ENCODE results near the gene MGA.

DNA sequence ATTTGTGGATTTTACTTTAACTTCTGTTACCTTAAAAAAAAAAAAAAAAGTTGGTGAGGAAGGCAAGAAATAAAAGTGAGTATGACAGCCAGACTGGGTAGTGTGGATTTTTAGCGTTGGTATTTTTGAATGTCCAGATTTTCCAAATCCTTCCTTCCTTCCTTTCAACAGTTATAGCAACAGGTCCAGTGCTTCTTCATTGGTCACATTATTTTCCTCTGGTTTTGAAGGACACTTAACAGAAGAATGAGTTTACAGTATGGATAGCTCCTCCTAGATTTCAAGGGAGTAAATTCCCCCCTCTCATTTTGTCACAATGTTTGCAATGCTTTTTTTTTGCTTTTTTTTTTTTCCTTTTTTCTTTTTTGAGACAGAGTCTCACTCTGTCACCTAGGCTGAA is 120.5 kb downstream of the MGA start:
- no peak for TF ChIP-seq EZH2 (IDR thresholded peaks at IDR 0.05; ENCODE audit: low read depth)
- no peak for TF ChIP-seq CTCF (conservative IDR thresholded peaks at IDR 0.05)
